Liver (tissue), 9 donors: ENCODE measurements around the gene MST1. TPM values are rescaled to one million over a fixed set of nuclear protein-coding genes. Genes with fewer than 3 reads are reported as not detected.

Experiments used
- DNase-seq: peaks from one replicate; pipeline ENCODE4 v3.0.0-alpha.2; 2017; ENCODE audit warnings: low spot score
- H3K27ac ChIP-seq, 2 donors: one replicate each; pipeline ENCODE4 v1.7.0; 2013; ENCODE audit warnings: inconsistent platforms in 2 of 2, low read length in 2 of 2, control low read depth in 1 of 2, low read depth in 1 of 2, mild to moderate bottlenecking in 1 of 2
- H3K27me3 ChIP-seq, 4 donors: one replicate each; pipeline versions ENCODE4 v1.6.1 to v1.7.0; 2013; ENCODE audit warnings: low read length in 3 of 4, inconsistent platforms in 1 of 4, mild to moderate bottlenecking in 1 of 4, moderate library complexity in 1 of 4; ENCODE audit not compliant: control insufficient read depth in 4 of 4, insufficient read depth in 4 of 4
- H3K36me3 ChIP-seq, 4 donors: one replicate each; pipeline versions ENCODE4 v1.6.1 to v1.7.0; 2013; ENCODE audit warnings: low read length in 3 of 4, mild to moderate bottlenecking in 3 of 4, low read depth in 1 of 4, moderate library complexity in 1 of 4; ENCODE audit not compliant: control insufficient read depth in 4 of 4, insufficient read depth in 3 of 4
- H3K4me1 ChIP-seq, 4 donors: one replicate each; pipeline versions ENCODE4 v1.6.1 to v1.7.0; 2013; ENCODE audit warnings: low read length in 3 of 4, mild to moderate bottlenecking in 3 of 4, moderate library complexity in 1 of 4; ENCODE audit not compliant: control insufficient read depth in 4 of 4, insufficient read depth in 4 of 4
- H3K4me3 ChIP-seq, 3 donors: one replicate each; pipeline versions ENCODE4 v1.6.1 to v1.7.0; 2013; ENCODE audit warnings: low read length in 3 of 3, control low read depth in 1 of 3, low read depth in 1 of 3, mild to moderate bottlenecking in 1 of 3
- H3K9ac ChIP-seq, 2 donors: one replicate each; pipeline ENCODE4 v1.7.0; 2013; ENCODE audit warnings: low read length in 2 of 2, mild to moderate bottlenecking in 2 of 2, moderate library complexity in 2 of 2, control low read depth in 1 of 2, low read depth in 1 of 2
- H3K9me3 ChIP-seq, 4 donors: one replicate each; pipeline versions ENCODE4 v1.6.1 to v1.7.0; 2013; ENCODE audit warnings: low read length in 3 of 4; ENCODE audit not compliant: control insufficient read depth in 4 of 4
- ATF3 ChIP-seq: IDR thresholded peaks from 2 replicates; pipeline ENCODE4 v1.6.1; 2016; ENCODE audit warnings: antibody characterized with exemption
- CTCF ChIP-seq: fragments of 150-350 bp; IDR thresholded peaks from 2 replicates; pipeline ENCODE4 v1.5.1; 2017; ENCODE audit warnings: improper control_type of control experiment, low read depth, low read length; ENCODE audit not compliant: missing input control
- EGR1 ChIP-seq, 2 donors: IDR thresholded peaks; 2 replicates each; pipeline ENCODE4 v1.6.1; 2016 to 2018; ENCODE audit warnings: antibody characterized with exemption in 2 of 2, low read depth in 2 of 2
- FOXA1 ChIP-seq: IDR thresholded peaks from 2 replicates; pipeline ENCODE4 v1.6.1; 2016; ENCODE audit warnings: antibody characterized with exemption
- GABPA ChIP-seq, 2 donors: IDR thresholded peaks in 1 of 2; conservative IDR thresholded peaks in 1 of 2; 2 replicates each; pipeline ENCODE4 v1.6.1; 2016; ENCODE audit warnings: antibody characterized with exemption in 2 of 2, mild to moderate bottlenecking in 1 of 2, moderate library complexity in 1 of 2
- HNF4G ChIP-seq: IDR thresholded peaks from 2 replicates; pipeline ENCODE4 v1.6.1; 2016; ENCODE audit warnings: antibody characterized with exemption
- JUND ChIP-seq, 2 donors: IDR thresholded peaks; 2 replicates each; pipeline ENCODE4 v1.6.1; 2016; ENCODE audit warnings: antibody characterized with exemption in 2 of 2
- MAX ChIP-seq: IDR thresholded peaks from 2 replicates; pipeline ENCODE4 v1.6.1; 2016; ENCODE audit warnings: antibody characterized with exemption
- NR2F2 ChIP-seq: IDR thresholded peaks from 2 replicates; pipeline ENCODE4 v1.6.1; 2016; ENCODE audit warnings: antibody characterized with exemption
- RAD21 ChIP-seq, 2 donors: IDR thresholded peaks; 2 replicates each; pipeline ENCODE4 v1.6.1; 2016; ENCODE audit warnings: antibody characterized with exemption in 2 of 2, mild to moderate bottlenecking in 2 of 2
- REST ChIP-seq: IDR thresholded peaks from 2 replicates; pipeline ENCODE4 v1.6.1; 2016; ENCODE audit warnings: antibody characterized with exemption, mild to moderate bottlenecking
- RXRA ChIP-seq, 2 donors: IDR thresholded peaks; 2 replicates each; pipeline ENCODE4 v1.6.1; 2017 to 2018; ENCODE audit warnings: antibody characterized with exemption in 2 of 2, mild to moderate bottlenecking in 1 of 2
- SP1 ChIP-seq: IDR thresholded peaks from 2 replicates; pipeline ENCODE4 v1.6.1; 2018; ENCODE audit warnings: antibody characterized with exemption, mild to moderate bottlenecking
- TAF1 ChIP-seq: conservative IDR thresholded peaks from 2 replicates; pipeline ENCODE4 v1.6.1; 2016; ENCODE audit warnings: antibody characterized with exemption, mild to moderate bottlenecking
- YY1 ChIP-seq: IDR thresholded peaks from 2 replicates; pipeline ENCODE4 v1.6.1; 2016; ENCODE audit warnings: antibody characterized with exemption, mild to moderate bottlenecking
- ZBTB33 ChIP-seq: IDR thresholded peaks from 2 replicates; pipeline ENCODE4 v1.6.1; 2016; ENCODE audit warnings: antibody characterized with exemption
- WGBS: extraction: QIAGEN DNeasy Blood & Tissue Kit; methylation state at CpG from one replicate; pipeline ENCODE4 v1.1.7; 2013; 5-methylcytosine and 5-hydroxymethylcytosine counted together
- polyA plus RNA-seq, 2 donors: library from polyadenylated mRNA; stranded (reverse) in 1 of 2; unstranded in 1 of 2; fragments of 200-250 nt in 1 of 2; fragments of >200 nt in 1 of 2; fragmentation: Nextera tagmentation in 1 of 2; extraction: Ambion mirVana in 1 of 2; gene quantifications; one replicate each; pipeline versions ENCODE4 v1.2.1 to v1.2.3, GENCODE V29; 2013 to 2015
- total RNA-seq, 2 donors: library from RNA; depleted of rRNA; stranded (reverse); fragments of >200 nt; gene quantifications; one replicate each; pipeline ENCODE4 v1.2.3, GENCODE V29; 2014
- donor health status: healthy.
- donor health status: healthy.
- donor health status: healthy.
- donor health status: healthy.
- donor health status: healthy.

Gene MST1
- total and polyA plus RNA-seq, 4 donors: 262 to 634 (median 530) TPM

GRCh38 chr3:49716169-49716568 lies 26.9 kb upstream of the MST1 start:
- 96% methylated on average over 7 of the region's 7 CpGs for WGBS
- no peak overlapping the region for H3K4me3 ChIP-seq
- DNase-seq: no peak
- H3K27ac ChIP-seq: no peak overlapping the region
- peaks cover 6 to 68% (median 23%) of the 10 kb centered on the region in 4 donors for H3K36me3 ChIP-seq
- H3K9me3 ChIP-seq: no peaks in the 10 kb centered on the region
- TF ChIP-seq RAD21 (IDR thresholded peaks at IDR 0.05) (no peak), FOXA1 (no peak), ZBTB33 (no peak), RXRA (IDR thresholded peaks at IDR 0.05) (no peak), EGR1 (IDR thresholded peaks at IDR 0.05; ENCODE audit: low read depth in 2 of 2) (no peak), ATF3 (no peak), GABPA (IDR thresholded peaks at IDR 0.05 in 1 of 2, conservative IDR thresholded peaks at IDR 0.05 in 1 of 2) (no peak), NR2F2 (no peak), REST (no peak), TAF1 (no peak), SP1 (no peak)
- no peak overlapping the region for H3K9ac ChIP-seq
- H3K27me3 ChIP-seq: no peaks in the 10 kb centered on the region
- peaks cover 2 to 14% (median 7%) of the 10 kb centered on the region in 4 donors for H3K4me1 ChIP-seq

GRCh38 chr3:49715611-49716121 lies 26.4 kb upstream of the MST1 start:
- no peak overlapping the region for H3K4me3 ChIP-seq
- H3K36me3 ChIP-seq: peaks cover 6 to 63% (median 23%) of the 10 kb centered on the region in 4 donors
- 92% methylated on average over 13 of the region's 13 CpGs for WGBS
- no peak for DNase-seq
- TF ChIP-seq NR2F2: no peak
- TF ChIP-seq REST: no peak
- TF ChIP-seq YY1: no peak
- TF ChIP-seq HNF4G: no peak
- TF ChIP-seq SP1: no peak
- no peak for TF ChIP-seq RAD21 (IDR thresholded peaks at IDR 0.05)
- no peak for TF ChIP-seq MAX
- TF ChIP-seq TAF1: no peak
- TF ChIP-seq CTCF: no peak
- TF ChIP-seq JUND (IDR thresholded peaks at IDR 0.05): no peak
- no peak for TF ChIP-seq RXRA (IDR thresholded peaks at IDR 0.05)
- TF ChIP-seq FOXA1: no peak
- H3K27me3 ChIP-seq: no peaks in the 10 kb centered on the region
- H3K4me1 ChIP-seq: peaks cover 2 to 14% (median 7%) of the 10 kb centered on the region in 4 donors
- H3K27ac ChIP-seq: no peak overlapping the region
- H3K9me3 ChIP-seq: no peaks in the 10 kb centered on the region
- no peak overlapping the region for H3K9ac ChIP-seq
